WI38 (cell line): Measurements from ENCODE around the gene CDC27.
"Not testable (repeated sequence)": the region's sequence is repeated elsewhere in the genome, so short reads cannot be mapped to it uniquely, and the experiment has no call there.

ENCODE experiments used
- H3K4me3 ChIP-seq: 2 replicates; pipeline ENCODE4 v1.5.1; 2011; ENCODE audit warnings: low read depth, mild to moderate bottlenecking, control low read depth, low read length
- TF ChIP-seq, protein P1 (sequence below): IDR thresholded peaks from 2 replicates; pipeline ENCODE4 v1.5.1; 2012; ENCODE audit warnings: low read depth, mild to moderate bottlenecking, control low read depth, low read length

The CDC27 gene

DNA sequence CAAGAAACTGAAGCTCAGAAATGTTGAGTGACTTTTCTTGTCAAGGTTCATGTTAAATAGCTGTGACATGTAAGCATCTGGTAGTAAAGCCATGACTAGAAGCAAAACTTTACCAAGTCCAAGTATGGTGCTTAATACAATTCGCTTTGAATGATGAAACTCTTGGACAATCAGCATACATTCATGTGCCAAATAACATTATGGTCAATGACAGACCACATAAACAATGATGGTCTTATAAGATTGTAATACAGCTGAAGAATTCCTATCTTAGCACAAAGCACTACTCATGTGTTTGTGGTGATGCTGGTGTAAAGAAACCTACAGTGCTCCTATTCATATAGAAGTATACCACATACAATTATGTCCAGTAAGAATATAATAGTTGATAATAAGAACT is 112.9 kb downstream of the CDC27 start:
- TF ChIP-seq, protein P1, sequence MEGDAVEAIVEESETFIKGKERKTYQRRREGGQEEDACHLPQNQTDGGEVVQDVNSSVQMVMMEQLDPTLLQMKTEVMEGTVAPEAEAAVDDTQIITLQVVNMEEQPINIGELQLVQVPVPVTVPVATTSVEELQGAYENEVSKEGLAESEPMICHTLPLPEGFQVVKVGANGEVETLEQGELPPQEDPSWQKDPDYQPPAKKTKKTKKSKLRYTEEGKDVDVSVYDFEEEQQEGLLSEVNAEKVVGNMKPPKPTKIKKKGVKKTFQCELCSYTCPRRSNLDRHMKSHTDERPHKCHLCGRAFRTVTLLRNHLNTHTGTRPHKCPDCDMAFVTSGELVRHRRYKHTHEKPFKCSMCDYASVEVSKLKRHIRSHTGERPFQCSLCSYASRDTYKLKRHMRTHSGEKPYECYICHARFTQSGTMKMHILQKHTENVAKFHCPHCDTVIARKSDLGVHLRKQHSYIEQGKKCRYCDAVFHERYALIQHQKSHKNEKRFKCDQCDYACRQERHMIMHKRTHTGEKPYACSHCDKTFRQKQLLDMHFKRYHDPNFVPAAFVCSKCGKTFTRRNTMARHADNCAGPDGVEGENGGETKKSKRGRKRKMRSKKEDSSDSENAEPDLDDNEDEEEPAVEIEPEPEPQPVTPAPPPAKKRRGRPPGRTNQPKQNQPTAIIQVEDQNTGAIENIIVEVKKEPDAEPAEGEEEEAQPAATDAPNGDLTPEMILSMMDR: no peak
- H3K4me3 ChIP-seq: no peak overlapping the region

DNA sequence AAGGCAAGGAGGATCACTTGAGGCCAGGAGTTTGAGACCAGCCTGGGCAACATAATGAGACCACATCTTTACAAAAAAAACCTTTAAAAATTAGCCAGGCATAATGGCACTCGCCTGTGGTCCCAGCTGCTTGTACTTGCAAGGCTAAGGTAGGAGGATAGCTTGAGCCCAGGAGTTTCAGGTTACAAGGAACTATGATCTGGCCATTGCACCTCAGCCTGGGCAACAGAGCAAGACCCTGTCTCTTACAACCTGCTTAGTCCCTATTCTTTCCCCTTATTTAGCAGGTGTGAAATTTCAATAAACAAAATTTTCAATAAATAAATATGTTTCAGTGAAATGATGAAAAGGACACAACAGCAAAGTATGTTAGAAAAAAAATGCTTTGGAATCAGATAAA is 114.7 kb downstream of the CDC27 start:
- H3K4me3 ChIP-seq: not testable (repeated sequence)

DNA sequence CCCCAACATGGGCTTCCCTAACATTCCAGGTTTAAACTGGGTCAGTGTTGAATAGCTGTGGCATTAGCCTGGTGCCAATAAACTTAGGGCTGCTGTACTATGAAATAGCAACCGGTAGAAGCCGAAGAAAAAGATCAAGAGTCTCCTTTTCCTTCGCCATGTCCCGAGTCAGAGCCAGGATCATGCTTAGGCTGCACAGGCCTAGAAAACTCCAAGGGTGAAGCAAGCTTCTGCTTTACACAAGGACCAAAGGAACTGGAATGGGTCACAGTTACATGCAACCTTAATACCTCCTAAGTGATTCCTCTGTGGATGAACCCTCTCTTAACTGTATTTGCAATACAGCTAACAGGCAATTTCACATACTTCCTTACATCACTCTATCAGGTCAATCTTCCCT is 115.5 kb downstream of the CDC27 start:
- not testable (repeated sequence) for H3K4me3 ChIP-seq

DNA sequence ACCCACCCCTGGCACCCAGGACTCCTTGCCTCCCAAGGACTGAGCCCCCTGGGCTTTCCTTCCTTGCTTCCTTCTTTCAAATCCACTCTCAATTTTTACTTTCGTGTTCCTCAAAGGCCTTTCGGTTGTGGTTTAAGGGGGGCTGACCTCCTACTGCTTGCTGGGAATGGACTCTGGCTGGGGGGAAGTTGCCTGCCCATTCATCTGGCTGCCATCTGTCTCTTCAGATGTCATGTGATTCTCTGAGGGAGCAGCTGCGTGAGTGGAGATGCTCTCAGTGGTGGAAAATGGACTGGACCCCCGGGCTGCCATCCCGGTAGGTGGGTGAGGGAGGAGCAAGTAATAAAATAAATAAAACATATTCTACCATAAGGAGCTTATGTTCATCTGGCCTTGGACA is 116.2 kb downstream of the CDC27 start:
- TF ChIP-seq, protein P1: no peak

DNA sequence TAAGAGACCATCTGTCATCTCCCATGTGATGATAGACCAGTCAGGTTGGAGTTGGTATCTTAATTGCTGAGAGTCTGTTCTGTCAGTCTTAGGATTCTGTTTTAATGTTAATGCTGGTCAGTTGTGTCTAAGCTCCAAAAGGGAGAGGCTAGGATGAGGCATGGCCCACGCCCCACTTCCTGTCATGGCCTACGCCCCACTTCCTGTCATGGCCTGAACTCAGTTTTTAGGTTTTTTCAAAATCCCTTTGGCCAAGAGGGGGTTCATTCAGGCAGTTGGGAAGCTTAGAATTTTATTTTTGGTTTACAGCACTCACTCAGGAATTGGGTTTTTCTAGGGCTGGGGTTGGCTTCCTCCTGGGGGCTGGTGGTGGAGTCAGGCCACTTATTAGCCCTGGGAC is 117.9 kb downstream of the CDC27 start:
- not testable (repeated sequence) for H3K4me3 ChIP-seq

More for the DNA sequence above, 116.2 kb downstream of the CDC27 start:
- H3K4me3 ChIP-seq: no peak overlapping the region

DNA sequence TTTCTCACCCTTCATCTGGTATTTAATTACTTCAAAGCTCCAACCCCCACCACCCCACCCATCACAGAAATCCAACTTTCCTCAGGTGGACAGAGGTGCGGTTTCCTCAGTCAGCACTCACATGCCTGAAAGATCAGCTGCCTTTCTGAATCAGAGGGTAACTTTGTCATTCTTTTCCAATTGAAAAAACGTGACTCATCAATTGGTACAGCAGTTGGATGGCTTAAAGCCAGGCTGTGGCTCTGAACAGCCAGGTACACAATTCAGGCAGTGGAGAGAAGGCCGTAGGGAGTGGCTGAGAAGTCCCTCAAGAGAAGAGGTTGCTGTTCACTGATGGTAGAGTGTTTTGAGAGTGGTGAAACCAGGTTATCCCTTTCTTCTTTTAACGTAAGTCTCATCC is 118.8 kb downstream of the CDC27 start:
- not testable (repeated sequence) for H3K4me3 ChIP-seq
